ENCODE measurements around the gene PKM. TPM values are rescaled to one million over a fixed set of nuclear protein-coding genes. Genes with fewer than 3 reads are reported as not detected.

The PKM gene
- total RNA-seq, 1 experiment from 2014 or later: 1,026 TPM

DNA sequence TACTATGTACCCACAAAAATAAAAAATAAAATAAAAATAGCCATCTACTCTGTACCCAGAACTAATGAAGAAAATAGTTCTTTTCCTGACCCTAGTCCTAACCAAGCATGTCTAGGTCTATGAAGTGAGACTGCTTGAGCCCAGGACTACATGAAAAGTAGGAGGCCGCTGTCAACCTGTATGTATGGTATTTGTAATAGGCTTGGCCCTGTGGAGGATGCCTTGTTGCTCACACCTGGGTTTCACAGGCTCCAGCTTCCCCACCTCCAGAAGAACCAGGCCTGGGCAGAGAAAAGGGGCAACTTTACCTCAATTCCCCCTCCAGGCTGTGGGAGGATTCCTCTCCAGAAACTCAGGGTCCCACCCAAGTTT is 6.8 kb upstream of the PKM start:
- Histone ChIP-seq H3K23me2 (ENCODE audit: insufficient read length, low read depth, low read length, poor library complexity, severe bottlenecking) (no peaks in the 10 kb centered on the region), H3K79me2 (ENCODE audit: insufficient read depth, low read length) (no peaks in the 10 kb centered on the region), H2AFZ (ENCODE audit: low read length) (no peak overlapping the region), H2BK15ac (ENCODE audit: low read depth, low read length) (no peak overlapping the region), H2BK120ac (ENCODE audit: low read depth, low read length, poor library complexity, severe bottlenecking) (no peak overlapping the region), H4K8ac (replicated peaks; ENCODE audit: insufficient read length, low read depth, low read length) (no peak overlapping the region), H3K23ac (ENCODE audit: insufficient read length, low read depth, low read length) (no peak overlapping the region), H3K9me3 (ENCODE audit: control insufficient read depth, low read depth, low read length) (no peaks in the 10 kb centered on the region), H4K91ac (ENCODE audit: insufficient read length, low read depth, low read length) (no peak overlapping the region), H3K18ac (ENCODE audit: insufficient read length, low read depth, low read length) (no peak overlapping the region), H2BK20ac (ENCODE audit: low read depth, low read length, poor library complexity, severe bottlenecking) (no peak overlapping the region), H4K20me1 (ENCODE audit: control insufficient read depth, insufficient read depth, insufficient read length) (no peaks in the 10 kb centered on the region), H2AK5ac (ENCODE audit: insufficient read length, low read length) (no peak overlapping the region), H3K56ac (ENCODE audit: insufficient read length, low read depth, low read length) (no peak overlapping the region), H3K4me2 (ENCODE audit: insufficient read depth, insufficient read length, low read length) (no peak overlapping the region), H3K79me1 (ENCODE audit: insufficient read depth, low read depth, low read length, poor library complexity, severe bottlenecking) (no peaks in the 10 kb centered on the region), H4K5ac (ENCODE audit: insufficient read length, low read depth, low read length) (no peak overlapping the region), H3K14ac (ENCODE audit: insufficient read depth, low read length) (no peak overlapping the region), H3K9ac (ENCODE audit: extremely low read depth, insufficient read length, low read length) (no peak overlapping the region), H3K27me3 (ENCODE audit: insufficient read depth, low read length) (no peaks in the 10 kb centered on the region; the same call in 1 of the 2 replicates), H2BK12ac (ENCODE audit: insufficient read length, low read depth, low read length) (no peak overlapping the region), H3T11ph (ENCODE audit: low read length) (no peak overlapping the region), H3K4me1 (ENCODE audit: insufficient read depth, low read length) (peaks cover 8% of the 10 kb centered on the region; the same call in 1 of the 2 replicates), H2BK5ac (ENCODE audit: insufficient read length, low read length) (no peak overlapping the region), H3K27ac (ENCODE audit: insufficient read length, low read depth, low read length) (no peak overlapping the region), H3K4ac (ENCODE audit: low read depth, low read length) (no peak overlapping the region)
- Mint-ChIP-seq H3K36me3 (ENCODE audit: insufficient read depth in 1 of 3, low read depth in 3 of 3) (peaks cover 21 to 32% (median 28%) of the 10 kb centered on the region in 3 experiments; a peak in 6 of 7 replicates), H3K9me3 (no peaks in the 10 kb centered on the region; a peak in 1 of 5 replicates), H3K4me1 (peaks cover 14 to 20% of the 10 kb centered on the region in 2 experiments), H3K27me3 (ENCODE audit: low read depth) (peaks cover 99% of the 10 kb centered on the region), H3K4me3 (no peak overlapping the region), H3K27ac (no peak overlapping the region)
- TF ChIP-seq, protein P1, sequence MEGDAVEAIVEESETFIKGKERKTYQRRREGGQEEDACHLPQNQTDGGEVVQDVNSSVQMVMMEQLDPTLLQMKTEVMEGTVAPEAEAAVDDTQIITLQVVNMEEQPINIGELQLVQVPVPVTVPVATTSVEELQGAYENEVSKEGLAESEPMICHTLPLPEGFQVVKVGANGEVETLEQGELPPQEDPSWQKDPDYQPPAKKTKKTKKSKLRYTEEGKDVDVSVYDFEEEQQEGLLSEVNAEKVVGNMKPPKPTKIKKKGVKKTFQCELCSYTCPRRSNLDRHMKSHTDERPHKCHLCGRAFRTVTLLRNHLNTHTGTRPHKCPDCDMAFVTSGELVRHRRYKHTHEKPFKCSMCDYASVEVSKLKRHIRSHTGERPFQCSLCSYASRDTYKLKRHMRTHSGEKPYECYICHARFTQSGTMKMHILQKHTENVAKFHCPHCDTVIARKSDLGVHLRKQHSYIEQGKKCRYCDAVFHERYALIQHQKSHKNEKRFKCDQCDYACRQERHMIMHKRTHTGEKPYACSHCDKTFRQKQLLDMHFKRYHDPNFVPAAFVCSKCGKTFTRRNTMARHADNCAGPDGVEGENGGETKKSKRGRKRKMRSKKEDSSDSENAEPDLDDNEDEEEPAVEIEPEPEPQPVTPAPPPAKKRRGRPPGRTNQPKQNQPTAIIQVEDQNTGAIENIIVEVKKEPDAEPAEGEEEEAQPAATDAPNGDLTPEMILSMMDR (conservative IDR thresholded peaks at IDR 0.05): no peak
- DNase-seq: no peak
- no CpG with 5 or more reads among the region's 1 CpG for WGBS (ENCODE audit: extremely low coverage, insufficient read length, low lambda C conversion rate)
